A673 (cell line): ENCODE results near the gene KLHL26. TPM values are rescaled to one million over a fixed set of nuclear protein-coding genes. Genes with fewer than 3 reads are reported as not detected.

Experiments used
- BruUV-seq: library from RNA; stranded (reverse); fragments of 400-500 nt; replicated peaks from 2 replicates; lab custom pipeline; 2021; lab: Mats Ljungman, UMichigan
- CTCF ChIA-PET: fragments of 300-600 bp; sonication (Branson Sonifier 250); formaldehyde crosslinking; loops from one replicate; lab custom pipeline; 2022; ENCODE audit warnings: antibody characterized with exemption; lab: Charles Lee
- POLR2A ChIA-PET: fragments of 300-600 bp; sonication (Branson Sonifier 250); formaldehyde crosslinking; loops from one replicate; lab custom pipeline; 2022; ENCODE audit warnings: antibody characterized with exemption; ENCODE audit not compliant: low non-redundant PET; lab: Charles Lee
- DNase-seq: peaks from one replicate; pipeline ENCODE4 v3.0.0-alpha.2; 2015; ENCODE audit warnings: low spot score
- H3K27ac ChIP-seq: fragments of 200-600 bp; sonication (generic); 2 replicates; pipeline ENCODE4 v1.5.1; 2016; ENCODE audit warnings: mixed run types, low read depth, mild to moderate bottlenecking, mixed read lengths, antibody characterized with exemption, low read length; ENCODE audit not compliant: poor library complexity, severe bottlenecking
- H3K27me3 ChIP-seq: fragments of 200-600 bp; sonication (generic); replicated peaks from 2 replicates; pipeline ENCODE4 v1.6.1; 2017; ENCODE audit warnings: mixed run types, low read depth, mild to moderate bottlenecking, mixed read lengths, antibody characterized with exemption, low read length; ENCODE audit not compliant: insufficient read depth, poor library complexity
- H3K36me3 ChIP-seq: fragments of 200-600 bp; sonication (generic); 2 replicates; pipeline ENCODE4 v1.6.1; 2016; ENCODE audit warnings: mixed run types, mild to moderate bottlenecking, mixed read lengths, antibody characterized with exemption, low read length; ENCODE audit not compliant: insufficient read depth, poor library complexity, severe bottlenecking
- H3K4me1 ChIP-seq: fragments of 200-600 bp; sonication (generic); 2 replicates; pipeline ENCODE4 v1.6.1; 2017; ENCODE audit warnings: mixed run types, mild to moderate bottlenecking, mixed read lengths, antibody characterized with exemption, low read length; ENCODE audit not compliant: insufficient read depth, poor library complexity, severe bottlenecking
- H3K4me3 ChIP-seq: fragments of 200-600 bp; sonication (generic); 2 replicates; pipeline ENCODE4 v1.5.1; 2016; ENCODE audit warnings: low read depth, mixed run types, mild to moderate bottlenecking, mixed read lengths, low read length; ENCODE audit not compliant: poor library complexity, severe bottlenecking
- H3K9me3 ChIP-seq: fragments of 200-600 bp; sonication (generic); 2 replicates; pipeline ENCODE4 v1.6.1; 2016; ENCODE audit warnings: mixed run types, low read depth, mild to moderate bottlenecking, mixed read lengths, antibody characterized with exemption, low read length; ENCODE audit not compliant: poor library complexity, severe bottlenecking
- EZH2 ChIP-seq: fragments of 200-600 bp; sonication (generic); IDR thresholded peaks from 2 replicates; pipeline ENCODE4 v1.6.1; 2017; ENCODE audit warnings: borderline replicate concordance, low read depth, mild to moderate bottlenecking, mixed read lengths, antibody characterized with exemption, low read length; ENCODE audit not compliant: poor library complexity, severe bottlenecking
- intact Hi-C: fragments of 100-400 bp; cut with micrococcal nuclease; formaldehyde crosslinking; loops from one replicate; pipeline ENCODE4 v1.10.0; 2022; ENCODE audit not compliant: unreplicated experiment
- total RNA-seq: library from RNA; stranded (reverse); gene quantifications from 2 replicates; pipeline ENCODE4 v1.2.3, GENCODE V29; 2021
- TF ChIP-seq, protein P1 (sequence below): fragments of 300-800, 200-600 bp; sonication (generic); conservative IDR thresholded peaks from 2 replicates; pipeline ENCODE4 v1.5.1; 2017; ENCODE audit warnings: low read depth, mild to moderate bottlenecking, antibody characterized with exemption, low read length, moderate library complexity, mixed read lengths

KLHL26 gene
- total RNA-seq, 1 experiment from 2014 or later = 16.3 TPM

- H3K27ac ChIP-seq = no peak within 1 kb of the TSS
- no peaks in the 10 kb centered on the region for H3K27me3 ChIP-seq
- no peaks in the 10 kb centered on the region for H3K36me3 ChIP-seq
- no peaks in the 10 kb centered on the region for H3K9me3 ChIP-seq
- no TSS peak for BruUV-seq
- no peak for TF ChIP-seq EZH2
- TF ChIP-seq, protein P1, sequence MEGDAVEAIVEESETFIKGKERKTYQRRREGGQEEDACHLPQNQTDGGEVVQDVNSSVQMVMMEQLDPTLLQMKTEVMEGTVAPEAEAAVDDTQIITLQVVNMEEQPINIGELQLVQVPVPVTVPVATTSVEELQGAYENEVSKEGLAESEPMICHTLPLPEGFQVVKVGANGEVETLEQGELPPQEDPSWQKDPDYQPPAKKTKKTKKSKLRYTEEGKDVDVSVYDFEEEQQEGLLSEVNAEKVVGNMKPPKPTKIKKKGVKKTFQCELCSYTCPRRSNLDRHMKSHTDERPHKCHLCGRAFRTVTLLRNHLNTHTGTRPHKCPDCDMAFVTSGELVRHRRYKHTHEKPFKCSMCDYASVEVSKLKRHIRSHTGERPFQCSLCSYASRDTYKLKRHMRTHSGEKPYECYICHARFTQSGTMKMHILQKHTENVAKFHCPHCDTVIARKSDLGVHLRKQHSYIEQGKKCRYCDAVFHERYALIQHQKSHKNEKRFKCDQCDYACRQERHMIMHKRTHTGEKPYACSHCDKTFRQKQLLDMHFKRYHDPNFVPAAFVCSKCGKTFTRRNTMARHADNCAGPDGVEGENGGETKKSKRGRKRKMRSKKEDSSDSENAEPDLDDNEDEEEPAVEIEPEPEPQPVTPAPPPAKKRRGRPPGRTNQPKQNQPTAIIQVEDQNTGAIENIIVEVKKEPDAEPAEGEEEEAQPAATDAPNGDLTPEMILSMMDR = no peak
- ChIA-PET POLR2A (no interaction called here), CTCF (no interaction called here)
- H3K4me3 ChIP-seq = peak within 1 kb of the TSS; percentile 56
- intact Hi-C loops = no loop called here
- DNase-seq = no peak
- peaks cover 44% of the 10 kb centered on the region for H3K4me1 ChIP-seq
These were observed 23.8 kb upstream of the KLHL26 start, which contains the start of gene TMEM59L for GRCh38 chr19:18612772-18613588. TSS of gene TMEM59L (plus strand) at chr19:18612870. CDS start at chr19:18612959, 89 bp downstream.

GRCh38 chr19:18613589-18614234 lies 23.1 kb upstream of the KLHL26 start:
- CTCF ChIA-PET = no interaction called here
- Histone ChIP-seq H3K27me3 (no peaks in the 10 kb centered on the region), H3K9me3 (no peaks in the 10 kb centered on the region), H3K4me3 (peak overlapping the region; percentile 56), H3K4me1 (peaks cover 37% of the 10 kb centered on the region), H3K27ac (no peak overlapping the region), H3K36me3 (no peaks in the 10 kb centered on the region)
- TF ChIP-seq, protein P1 = no peak
- no peak for TF ChIP-seq EZH2
- no peak for DNase-seq
- BruUV-seq = no TSS peak
- intact Hi-C loops = no loop called here
- POLR2A ChIA-PET = no interaction called here

GRCh38 chr19:18616023-18616422 lies 20.8 kb upstream of the KLHL26 start:
- no peak for DNase-seq
- POLR2A ChIA-PET = no interaction called here
- no peak for TF ChIP-seq EZH2
- TF ChIP-seq, protein P1 = no peak
- Histone ChIP-seq H3K36me3 (no peaks in the 10 kb centered on the region), H3K4me3 (no peak overlapping the region), H3K27ac (no peak overlapping the region), H3K4me1 (peaks cover 15% of the 10 kb centered on the region), H3K27me3 (no peaks in the 10 kb centered on the region), H3K9me3 (no peaks in the 10 kb centered on the region)
- no TSS peak for BruUV-seq
- intact Hi-C loops = no loop called here
- CTCF ChIA-PET = no interaction called here
